ENCODE results near the gene SDR42E1.
"Not testable (repeated sequence)": the region's sequence is repeated elsewhere in the genome, so short reads cannot be mapped to it uniquely, and the experiment has no call there.

SDR42E1 gene

GRCh38 chr16:82037251-82037650 is 26.0 kb upstream of the SDR42E1 start:
- no peak for DNase-seq (ENCODE audit: low spot score)

GRCh38 chr16:82034981-82035612 is 23.8 kb upstream of the SDR42E1 start, which contains the start of gene HSD17B2:
TSS of gene HSD17B2 (plus strand) at chr16:82035253. CDS start at chr16:82035425, 172 bp downstream.
- no peak for DNase-seq (ENCODE audit: low spot score)

DNA sequence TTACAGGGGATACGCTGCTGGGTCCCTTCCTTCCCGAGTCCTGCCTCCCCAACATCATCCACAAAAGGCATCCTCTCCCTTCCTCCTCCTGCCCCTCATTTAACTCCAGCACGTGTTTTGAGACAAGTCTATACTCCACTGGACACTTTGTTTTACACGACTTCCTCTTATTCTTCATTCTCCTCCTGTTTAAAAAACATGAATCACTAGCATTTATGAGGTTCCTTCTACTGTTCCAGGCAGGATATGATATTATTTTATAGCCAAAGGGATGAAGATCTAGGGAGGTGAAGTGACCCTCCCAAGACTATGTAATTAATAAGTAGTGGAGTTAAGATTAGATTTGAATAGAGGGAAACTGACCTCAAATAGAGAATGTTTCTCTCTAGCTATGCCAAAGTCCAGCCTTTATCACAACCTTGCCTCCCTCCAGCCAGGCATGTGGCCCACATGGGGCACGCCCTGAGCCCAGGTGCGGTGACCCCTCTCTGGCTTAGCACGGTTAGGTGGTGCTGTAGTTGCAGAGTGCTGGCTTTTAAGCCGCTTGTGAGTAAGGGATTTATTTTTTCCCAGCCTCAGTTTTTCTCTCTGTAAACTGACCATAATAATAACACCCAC is 22.5 kb upstream of the SDR42E1 start:
- DNase-seq (ENCODE audit: low spot score) = no peak

- no peak for DNase-seq (ENCODE audit: low spot score)
Observed at GRCh38 chr16:82033006-82033405, 21.7 kb upstream of the SDR42E1 start.

DNA sequence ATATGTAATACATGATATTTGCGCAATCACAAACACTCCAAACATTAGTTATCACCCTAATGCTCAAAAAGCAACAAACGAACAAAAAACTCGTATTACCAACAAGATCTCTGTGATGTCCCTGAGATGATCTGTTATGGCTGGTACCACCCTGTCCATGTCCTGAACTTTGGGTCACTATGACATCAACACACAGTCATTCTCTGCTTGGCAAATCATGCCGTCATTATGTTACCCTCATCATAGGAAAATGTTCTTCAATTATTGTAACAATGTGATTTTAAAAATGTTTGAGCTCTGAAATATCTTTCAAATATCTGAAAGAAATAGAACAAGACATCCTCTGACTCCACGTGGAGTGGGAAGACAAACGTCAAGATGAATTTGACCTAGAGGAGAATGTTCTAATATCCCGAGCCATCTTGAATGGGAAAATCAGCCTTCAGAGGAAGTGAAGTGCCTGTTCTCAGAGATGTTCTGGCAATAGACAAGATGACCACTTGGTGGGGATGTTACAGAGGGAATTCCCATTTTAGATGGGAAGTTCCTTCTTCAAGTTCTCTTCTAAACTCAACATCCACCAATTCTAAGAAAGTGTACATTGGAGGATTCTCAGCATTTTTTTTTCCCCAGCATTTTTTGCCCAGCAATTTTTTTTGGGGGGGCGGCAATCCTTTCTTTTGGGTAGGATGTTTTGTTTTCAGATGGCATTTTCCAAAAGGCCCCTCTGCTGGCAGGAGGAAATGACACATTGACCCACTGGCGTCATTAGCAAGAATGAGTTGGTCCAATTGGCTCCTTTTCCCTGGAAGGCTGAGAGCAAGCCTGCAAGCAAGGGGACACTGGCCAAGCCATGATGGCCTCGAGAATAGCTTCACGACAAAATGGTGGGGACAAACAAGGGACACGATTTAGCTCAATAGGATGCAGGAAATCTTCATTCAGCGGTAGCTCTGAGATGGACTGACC is 20.1 kb upstream of the SDR42E1 start:
- DNase-seq (ENCODE audit: low spot score) = peak; percentile 73

DNA sequence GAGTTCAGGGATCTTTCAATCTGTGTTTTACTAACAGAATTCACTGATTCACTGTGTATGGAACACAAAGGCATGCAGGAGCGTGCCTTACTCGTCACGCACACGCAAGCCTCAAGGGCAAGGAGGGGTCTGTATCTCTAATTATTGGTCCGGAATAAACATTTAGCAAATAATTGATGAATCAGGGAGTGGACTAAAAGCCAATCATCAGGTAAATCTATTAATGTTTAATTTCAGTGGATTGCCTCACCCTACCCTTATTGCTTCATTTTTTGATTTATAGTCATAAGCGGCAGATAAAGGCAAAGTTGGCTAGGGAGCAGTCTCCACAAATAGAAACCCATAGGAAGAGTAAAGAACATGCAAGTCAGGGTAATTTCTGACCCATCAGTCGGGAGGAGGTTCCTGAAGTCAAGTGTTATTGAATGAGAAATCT is 16.4 kb upstream of the SDR42E1 start:
- DNase-seq (ENCODE audit: low spot score) = no peak

- no peak for DNase-seq (ENCODE audit: low spot score)
Observed at GRCh38 chr16:82024883-82025282, 13.6 kb upstream of the SDR42E1 start.

GRCh38 chr16:82024316-82024715 is 13.0 kb upstream of the SDR42E1 start:
- DNase-seq (ENCODE audit: low spot score) = peak; percentile 11

DNA sequence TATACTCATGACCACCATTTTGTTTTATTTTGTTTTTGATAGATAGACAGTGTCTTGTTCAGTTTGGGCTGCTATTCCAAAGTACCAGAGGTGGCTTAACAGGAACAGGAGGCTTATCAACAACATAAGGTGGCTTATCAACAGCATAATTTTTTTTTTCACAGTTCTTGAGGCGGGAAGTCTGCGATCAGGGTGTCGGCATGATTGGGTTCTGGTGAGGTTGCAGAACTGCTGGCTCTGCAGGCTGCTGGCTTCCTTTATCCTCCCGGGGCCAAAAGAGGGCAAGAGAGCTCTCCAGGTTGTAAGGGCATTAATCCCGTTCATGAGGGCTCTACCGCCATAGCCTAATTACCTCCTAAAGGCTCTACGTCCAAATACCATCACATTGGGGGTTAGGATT is 11.9 kb upstream of the SDR42E1 start:
- no peak for DNase-seq (ENCODE audit: low spot score)

- no peak for DNase-seq (ENCODE audit: low spot score)
Observed at GRCh38 chr16:82020051-82020450, 8.8 kb upstream of the SDR42E1 start.

GRCh38 chr16:82019535-82019934 is 8.3 kb upstream of the SDR42E1 start:
- DNase-seq (ENCODE audit: low spot score) = no peak

DNA sequence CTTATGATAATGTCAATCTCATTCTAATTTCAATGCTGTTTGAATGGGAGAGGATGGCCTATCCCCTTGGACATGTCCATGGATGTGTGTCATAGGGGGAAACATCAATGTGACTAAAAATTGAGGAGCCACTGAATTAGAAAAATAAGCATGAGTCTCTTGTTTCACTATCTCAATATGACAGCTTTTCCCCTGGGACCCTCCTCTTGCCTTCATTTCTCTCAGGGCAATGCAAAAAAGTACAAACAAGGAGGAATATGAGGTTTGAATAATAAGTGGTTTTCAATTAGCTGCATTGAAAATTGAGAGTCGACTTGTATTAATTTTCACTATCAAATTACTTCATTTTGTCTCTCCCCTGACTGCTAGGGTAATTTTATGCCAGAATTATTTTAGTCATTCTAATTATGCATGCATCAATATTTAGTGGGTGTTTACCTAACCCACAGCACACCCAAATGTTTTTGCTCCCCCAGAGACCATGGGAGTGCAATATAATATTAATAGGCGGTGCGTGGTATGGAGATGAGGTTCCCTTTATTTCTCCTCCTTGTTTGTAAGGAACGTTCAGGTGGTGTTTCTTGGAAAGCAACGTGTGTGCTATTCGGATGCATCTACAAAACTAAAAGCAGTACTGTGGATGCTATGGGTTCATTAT is 6.8 kb upstream of the SDR42E1 start:
- DNase-seq (ENCODE audit: low spot score) = no peak

- DNase-seq (ENCODE audit: low spot score) = no peak
Observed at GRCh38 chr16:82016964-82017363, 5.7 kb upstream of the SDR42E1 start.

GRCh38 chr16:82016263-82016662 is 5.0 kb upstream of the SDR42E1 start:
- no peak for DNase-seq (ENCODE audit: low spot score)

DNA sequence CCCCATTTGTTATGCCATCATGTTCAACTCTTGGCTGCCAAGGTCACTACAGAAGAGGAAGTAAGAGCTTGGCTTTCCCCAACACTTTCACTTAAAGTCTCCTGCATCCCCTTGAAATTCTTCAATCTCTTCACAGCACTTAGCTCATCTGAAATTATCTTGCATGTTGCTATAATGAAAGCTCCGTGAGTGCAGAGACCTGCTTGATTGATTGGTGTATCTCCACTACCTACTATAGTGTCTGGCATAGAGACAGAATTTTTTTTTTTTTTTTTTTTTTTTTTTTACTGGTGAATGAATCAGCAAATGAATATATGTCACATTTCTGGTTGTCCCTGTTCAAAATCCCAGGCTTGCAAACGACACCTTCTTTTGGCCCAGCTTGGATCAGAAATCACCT is 1.9 kb upstream of the SDR42E1 start:
- no peak for DNase-seq (ENCODE audit: low spot score)

GRCh38 chr16:82010649-82011048 is 621 bp downstream of the SDR42E1 start:
- DNase-seq (ENCODE audit: low spot score) = no peak

DNA sequence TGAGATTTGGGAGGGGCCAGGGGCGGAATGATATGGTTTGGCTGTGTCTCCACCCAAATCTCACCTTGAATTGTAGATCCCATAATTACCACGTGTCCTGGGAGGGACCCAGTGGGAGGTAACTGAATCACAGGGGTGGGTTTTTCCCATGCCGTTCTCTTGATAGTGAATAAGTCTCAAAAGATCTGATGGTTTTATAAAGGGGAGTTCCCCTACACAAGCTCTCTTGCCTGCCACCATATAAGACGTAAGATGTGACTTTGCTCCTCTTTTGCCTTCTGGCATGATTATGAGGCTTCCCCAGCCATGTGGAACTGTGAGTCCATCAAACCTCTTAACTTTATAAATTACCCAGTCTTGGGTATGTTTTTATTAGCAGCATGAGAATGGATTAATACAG is 1.5 kb downstream of the SDR42E1 start:
- DNase-seq (ENCODE audit: low spot score) = not testable (repeated sequence)

GRCh38 chr16:82008957-82009592 is 2.2 kb downstream of the SDR42E1 start:
- DNase-seq (ENCODE audit: low spot score) = no peak

DNA sequence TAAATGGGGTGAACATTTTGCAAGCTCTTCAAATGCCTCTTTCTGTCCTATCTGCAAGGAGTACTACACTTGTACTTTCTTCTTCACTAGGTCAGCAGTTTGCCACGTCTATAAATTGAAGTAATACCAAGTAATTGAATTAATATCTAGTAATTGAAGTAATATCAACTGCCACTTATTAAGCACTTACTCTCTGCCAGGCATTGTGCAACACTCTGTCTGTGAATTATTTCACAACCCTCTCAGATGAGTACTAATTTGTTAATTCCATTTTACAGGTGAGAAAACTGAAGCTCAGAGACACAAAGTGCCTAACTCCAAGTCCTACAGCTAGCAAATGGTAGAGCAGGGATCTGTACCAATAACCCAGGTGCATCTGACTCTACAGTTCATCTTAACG is 4.1 kb downstream of the SDR42E1 start:
- no peak for DNase-seq (ENCODE audit: low spot score)

DNA sequence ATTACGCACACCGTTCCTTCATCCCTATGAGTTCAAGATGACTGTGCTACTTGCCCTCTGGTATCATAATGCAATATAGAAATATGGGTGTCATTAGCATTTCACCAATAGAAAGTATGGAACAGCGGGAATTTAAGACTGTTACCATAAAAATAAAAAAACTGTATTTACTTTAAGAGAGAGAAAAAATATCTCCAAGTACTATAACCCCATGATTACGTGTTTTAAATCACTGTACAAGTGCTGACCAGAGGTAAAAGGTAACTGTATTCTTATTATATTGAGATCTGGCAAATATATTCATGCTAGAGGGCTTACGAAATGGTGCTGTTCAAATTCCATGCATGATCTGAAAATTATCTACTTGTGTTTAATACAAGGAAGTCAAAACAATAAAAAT is 5.2 kb downstream of the SDR42E1 start:
- DNase-seq (ENCODE audit: low spot score) = no peak

DNA sequence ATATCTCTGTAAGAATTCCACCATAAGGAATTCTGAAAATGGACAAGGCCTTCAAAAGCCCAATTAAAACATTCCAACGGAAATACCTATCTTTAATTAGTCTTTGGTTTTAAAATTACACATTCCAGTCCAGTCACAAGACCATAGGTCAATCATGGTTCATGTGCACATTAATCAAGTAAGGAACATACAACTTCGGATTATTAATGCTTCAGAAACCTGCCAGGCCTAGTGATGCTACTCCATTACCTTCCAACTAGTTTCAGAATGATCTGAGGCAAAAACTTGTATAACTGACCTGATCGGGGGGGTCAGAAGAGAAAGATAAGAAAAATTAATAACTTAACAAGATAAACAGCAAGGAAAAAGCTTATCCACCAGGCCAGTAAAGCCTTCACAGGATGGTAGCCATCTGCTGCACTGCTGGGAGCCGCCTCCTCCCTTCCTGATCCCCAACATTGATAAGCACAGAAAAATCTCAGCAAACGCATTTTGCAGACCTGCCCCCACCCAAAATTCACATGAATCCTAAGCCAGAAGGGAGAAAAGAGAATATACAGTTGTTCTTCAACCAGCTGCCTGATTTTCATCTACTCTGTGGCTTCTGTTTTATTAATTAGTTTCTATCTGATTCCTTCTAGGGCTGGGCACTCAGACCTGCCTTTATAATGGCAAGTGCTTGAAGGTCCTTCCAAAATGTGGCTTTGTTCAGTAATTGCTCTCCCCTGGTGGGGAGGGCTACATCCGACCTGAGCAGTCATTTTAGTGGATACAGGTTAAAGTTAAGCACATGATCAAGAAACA is 6.0 kb downstream of the SDR42E1 start:
- no peak for DNase-seq (ENCODE audit: low spot score)

Measured in COLO829 (cell line).